ENCODE results near the gene CASKIN1. TPM values are rescaled to one million over a fixed set of nuclear protein-coding genes. Genes with fewer than 3 reads are reported as not detected.

Gene CASKIN1
- total RNA-seq, 1 experiment from 2014 or later: 5.9 TPM

GRCh38 chr16:2173366-2173765 lies 23.0 kb downstream of the CASKIN1 start:
- H3K4me3 ChIP-seq (replicated peaks in 1 of 2; ENCODE audit: low read depth in 1 of 2, low read length in 2 of 2): no peak overlapping the region
- DNase-seq (ENCODE audit: low read depth, low spot score) (no peak), ATAC-seq (no peak)
- H2AFZ ChIP-seq (ENCODE audit: low read depth, low read length, poor library complexity, severe bottlenecking): no peak overlapping the region
- no peak overlapping the region for H3K27ac ChIP-seq (ENCODE audit: low read depth, low read length)
- no peak for TF ChIP-seq EZH2phosphoT487 (IDR thresholded peaks at IDR 0.05; ENCODE audit: borderline replicate concordance)
- no peak for TF ChIP-seq ZNF274 (IDR thresholded peaks at IDR 0.05; ENCODE audit: low read depth, low read length)
- no peak for TF ChIP-seq SP1 (IDR thresholded peaks at IDR 0.05; ENCODE audit: low read depth)
- ChIA-PET RAD21 (ENCODE audit: low non-redundant PET in 1 of 2, low total read pairs in 2 of 2, uncharacterized antibody in 2 of 2, unreplicated experiment in 2 of 2) (no interaction called here), POLR2A (interaction anchor here (1.4 kb wide), 1 partner anchor 18 kb away, joined by 10 read pairs; the partner anchor contains the start of gene TRAF7), CTCF (no interaction called here)
- intact Hi-C loops (cut with micrococcal nuclease): no loop called here
- peaks cover 8 to 37% of the 10 kb centered on the region in 2 experiments; a peak in 2 of 4 replicates for H3K36me3 ChIP-seq (ENCODE audit: control insufficient read depth in 1 of 2, insufficient read depth in 2 of 2, low read length in 2 of 2)
- no peak overlapping the region for H3K4me2 ChIP-seq (ENCODE audit: low read length)
- no peaks in the 10 kb centered on the region for H3K9me2 ChIP-seq (ENCODE audit: insufficient read depth)
- no peaks in the 10 kb centered on the region for H3K27me3 ChIP-seq (ENCODE audit: insufficient read depth, low read length)
- BruUV-seq (replicated peaks): no TSS peak
- H3K79me2 ChIP-seq (ENCODE audit: insufficient read depth, low read length): no peaks in the 10 kb centered on the region
- no peak overlapping the region for H3K9ac ChIP-seq (ENCODE audit: low read length)
- peaks cover 0 to 4% of the 10 kb centered on the region in 2 experiments; a peak in 1 of 4 replicates for H3K4me1 ChIP-seq (ENCODE audit: control insufficient read depth in 1 of 2, insufficient read depth in 2 of 2, low read length in 2 of 2)
- no peaks in the 10 kb centered on the region for H3K9me3 ChIP-seq (ENCODE audit: control insufficient read depth in 1 of 2, insufficient read depth in 1 of 2, low read depth in 1 of 2, low read length in 2 of 2)
- no peaks in the 10 kb centered on the region for H4K20me1 ChIP-seq (ENCODE audit: insufficient read depth)

- no TSS peak for BruUV-seq (replicated peaks)
- H3K9me2 ChIP-seq (ENCODE audit: insufficient read depth): no peaks in the 10 kb centered on the region
Observed at GRCh38 chr16:2172688-2173335, 23.6 kb downstream of the CASKIN1 start.

More at GRCh38 chr16:2172688-2173335, 23.6 kb downstream of the CASKIN1 start:
- Histone ChIP-seq H3K27me3 (ENCODE audit: insufficient read depth, low read length) (no peaks in the 10 kb centered on the region), H3K9me3 (ENCODE audit: control insufficient read depth in 1 of 2, insufficient read depth in 1 of 2, low read depth in 1 of 2, low read length in 2 of 2) (no peaks in the 10 kb centered on the region), H3K4me3 (replicated peaks in 1 of 2; ENCODE audit: low read depth in 1 of 2, low read length in 2 of 2) (no peak overlapping the region), H3K36me3 (ENCODE audit: control insufficient read depth in 1 of 2, insufficient read depth in 2 of 2, low read length in 2 of 2) (peaks cover 8 to 40% of the 10 kb centered on the region in 2 experiments; a peak in 2 of 4 replicates), H3K27ac (ENCODE audit: low read depth, low read length) (no peak overlapping the region), H3K79me2 (ENCODE audit: insufficient read depth, low read length) (peaks cover 3% of the 10 kb centered on the region; the same call in 1 of the 2 replicates), H4K20me1 (ENCODE audit: insufficient read depth) (no peaks in the 10 kb centered on the region), H3K4me1 (ENCODE audit: control insufficient read depth in 1 of 2, insufficient read depth in 2 of 2, low read length in 2 of 2) (no peaks in the 10 kb centered on the region), H2AFZ (ENCODE audit: low read depth, low read length, poor library complexity, severe bottlenecking) (no peak overlapping the region), H3K9ac (ENCODE audit: low read length) (no peak overlapping the region), H3K4me2 (ENCODE audit: low read length) (no peak overlapping the region)
- ChIA-PET POLR2A (interaction anchor here (0.7 to 1.4 kb wide), 2 partner anchors 17 to 86 kb away, joined by 4 to 10 read pairs; partner anchors contain the start of gene TRAF7), RAD21 (ENCODE audit: low non-redundant PET in 1 of 2, low total read pairs in 2 of 2, uncharacterized antibody in 2 of 2, unreplicated experiment in 2 of 2) (no interaction called here), CTCF (no interaction called here)
- no peak for DNase-seq (ENCODE audit: low read depth, low spot score)
- no peak for ATAC-seq
- intact Hi-C loops (cut with micrococcal nuclease): no loop called here
- TF ChIP-seq EZH2 (IDR thresholded peaks at IDR 0.05) (no peak), CTCF (IDR thresholded peaks at IDR 0.05 in 2 of 3, conservative IDR thresholded peaks at IDR 0.05 in 1 of 3; ENCODE audit: borderline replicate concordance in 1 of 3, insufficient read depth in 1 of 3, low read depth in 2 of 3, low read length in 2 of 3) (no peak), MAX (IDR thresholded peaks at IDR 0.05) (no peak), ZFX (IDR thresholded peaks at IDR 0.05) (no peak), ELF1 (IDR thresholded peaks at IDR 0.05; ENCODE audit: borderline replicate concordance, low read depth) (no peak), SRF (IDR thresholded peaks at IDR 0.05; ENCODE audit: low read depth) (no peak), SIN3A (IDR thresholded peaks at IDR 0.05; ENCODE audit: low read depth) (no peak), RAD21 (IDR thresholded peaks at IDR 0.05; ENCODE audit: low read depth) (no peak)
